H1 (cell line): ENCODE measurements around the gene LDLRAD4.

Source experiments
- CREB1 ChIP-seq: IDR thresholded peaks from 2 replicates; pipeline ENCODE4 v1.6.1; 2012; ENCODE audit warnings: inconsistent platforms
- CTCF ChIP-seq, 3 experiments: IDR thresholded peaks; 1 replicate in 2 of 3; 2 replicates in 1 of 3; pipeline versions ENCODE4 v1.5.1 to v1.6.1; 2011; ENCODE audit warnings: low read length in 3 of 3, mild to moderate bottlenecking in 3 of 3, inconsistent platforms in 2 of 3, low read depth in 1 of 3, moderate library complexity in 1 of 3; ENCODE audit not compliant: insufficient read depth in 1 of 3; ENCODE audit errors: control extremely low read depth in 1 of 3
- EP300 ChIP-seq, 2 experiments: IDR thresholded peaks; 1 replicate in 1 of 2; 2 replicates in 1 of 2; pipeline ENCODE4 v1.6.1; 2011 to 2012; ENCODE audit warnings: low read depth in 2 of 2, low read length in 2 of 2, mild to moderate bottlenecking in 2 of 2, borderline replicate concordance in 1 of 2, inconsistent platforms in 1 of 2, moderate library complexity in 1 of 2
- EZH2 ChIP-seq: fragments of 200-600 bp; sonication (generic); IDR thresholded peaks from 2 replicates; pipeline ENCODE4 v1.7.1; 2012; ENCODE audit warnings: low read depth, mild to moderate bottlenecking, moderate library complexity, low read length, inconsistent platforms; ENCODE audit not compliant: severe bottlenecking
- NRF1 ChIP-seq: IDR thresholded peaks from 2 replicates; pipeline ENCODE4 v1.6.1; 2011; ENCODE audit warnings: mild to moderate bottlenecking, low read depth, low read length, improper control_type of control experiment
- POLR2A ChIP-seq, 2 experiments: IDR thresholded peaks; 1 replicate in 1 of 2; 2 replicates in 1 of 2; pipeline ENCODE4 v1.6.1; 2011; ENCODE audit warnings: low read depth in 2 of 2, low read length in 2 of 2, mild to moderate bottlenecking in 2 of 2; ENCODE audit errors: control extremely low read depth in 1 of 2
- POLR2AphosphoS5 ChIP-seq: IDR thresholded peaks from 2 replicates; pipeline ENCODE4 v1.6.1; 2011; ENCODE audit warnings: low read depth, low read length
- RAD21 ChIP-seq, 2 experiments: IDR thresholded peaks in 1 of 2; conservative IDR thresholded peaks in 1 of 2; 2 replicates each; pipeline ENCODE4 v1.6.1; 2011; ENCODE audit warnings: low read depth in 2 of 2, low read length in 2 of 2, improper control_type of control experiment in 1 of 2, inconsistent platforms in 1 of 2, mild to moderate bottlenecking in 1 of 2, moderate library complexity in 1 of 2
- RNF2 ChIP-seq: fragments of 200-900, 300-1000 bp; sonication (generic); IDR thresholded peaks from 2 replicates; pipeline ENCODE4 v1.7.1; 2016; ENCODE audit warnings: borderline replicate concordance, low read depth, mild to moderate bottlenecking, antibody characterized with exemption, low read length; ENCODE audit not compliant: poor library complexity, severe bottlenecking; ENCODE audit errors: missing control alignments
- SP1 ChIP-seq: IDR thresholded peaks from 2 replicates; pipeline ENCODE4 v1.6.1; 2011; ENCODE audit warnings: low read depth, low read length
- TBP ChIP-seq: IDR thresholded peaks from 2 replicates; pipeline ENCODE4 v1.6.1; 2011; ENCODE audit warnings: low read depth, low read length, improper control_type of control experiment
- USF2 ChIP-seq: IDR thresholded peaks from 2 replicates; pipeline ENCODE4 v1.6.1; 2011; ENCODE audit warnings: low read length, improper control_type of control experiment
- YY1 ChIP-seq: IDR thresholded peaks from 2 replicates; pipeline ENCODE4 v1.6.1; 2011; ENCODE audit warnings: low read depth, mild to moderate bottlenecking, low read length
- ZNF274 ChIP-seq: IDR thresholded peaks from 2 replicates; pipeline ENCODE4 v1.7.0; 2012; ENCODE audit warnings: low read length, borderline replicate concordance; ENCODE audit errors: extremely low read depth

GRCh38 chr18:13217971-13218367 lies 591 bp upstream of the LDLRAD4 start:
- no peak for TF ChIP-seq RAD21 (IDR thresholded peaks at IDR 0.05 in 1 of 2, conservative IDR thresholded peaks at IDR 0.05 in 1 of 2; ENCODE audit: low read depth in 2 of 2, low read length in 2 of 2)
- TF ChIP-seq EP300 (IDR thresholded peaks at IDR 0.05; ENCODE audit: borderline replicate concordance in 1 of 2, low read depth in 2 of 2, low read length in 2 of 2), result no peak
- TF ChIP-seq NRF1, result no peak
- no peak for TF ChIP-seq USF2
- TF ChIP-seq CTCF (IDR thresholded peaks at IDR 0.05; ENCODE audit: control extremely low read depth in 1 of 3, insufficient read depth in 1 of 3, low read depth in 1 of 3, low read length in 3 of 3), result no peak
- no peak for TF ChIP-seq YY1
- no peak for TF ChIP-seq EZH2
- TF ChIP-seq ZNF274, result no peak
- no peak for TF ChIP-seq POLR2AphosphoS5
- no peak for TF ChIP-seq SP1
- no peak for TF ChIP-seq TBP
- TF ChIP-seq POLR2A (IDR thresholded peaks at IDR 0.05; ENCODE audit: control extremely low read depth in 1 of 2, low read depth in 2 of 2, low read length in 2 of 2), result no peak
- TF ChIP-seq CREB1, result no peak
- no peak for TF ChIP-seq RNF2
